Spleen (tissue), 11 donors: ENCODE results near the gene MYO15A. TPM values are rescaled to one million over a fixed set of nuclear protein-coding genes. Genes with fewer than 3 reads are reported as not detected.

Experiments
- DNase-seq: peaks from one replicate; pipeline ENCODE4 v3.0.0-alpha.2; 2020
- H3K27ac ChIP-seq, 8 donors: fragments of 200-600 bp; sonication (generic) in 7 of 8; 1 replicate in 4 of 8; 2 replicates in 4 of 8; pipeline versions ENCODE4 v1.5.0 to v1.8.0; 2016 to 2021; ENCODE audit warnings: inconsistent platforms in 4 of 8, mild to moderate bottlenecking in 4 of 8, moderate library complexity in 1 of 8
- H3K27me3 ChIP-seq, 7 donors: fragments of 200-600 bp; sonication (generic) in 6 of 7; replicated peaks in 1 of 7; 1 replicate in 4 of 7; 2 replicates in 3 of 7; pipeline versions ENCODE4 v1.5.0 to v1.8.0; 2016 to 2021; ENCODE audit warnings: inconsistent platforms in 3 of 7, mild to moderate bottlenecking in 1 of 7
- H3K36me3 ChIP-seq, 6 donors: fragments of 200-600 bp; sonication (generic) in 5 of 6; 1 replicate in 4 of 6; 2 replicates in 2 of 6; pipeline versions ENCODE4 v1.5.0 to v1.8.0; 2016 to 2021; ENCODE audit warnings: inconsistent platforms in 2 of 6
- H3K4me1 ChIP-seq, 6 donors: fragments of 200-600 bp; sonication (generic) in 5 of 6; 1 replicate in 3 of 6; 2 replicates in 3 of 6; pipeline versions ENCODE4 v1.5.0 to v1.8.0; 2016 to 2021; ENCODE audit warnings: inconsistent platforms in 3 of 6
- H3K4me3 ChIP-seq, 8 donors: fragments of 200-600 bp; sonication (generic) in 7 of 8; 1 replicate in 4 of 8; 2 replicates in 4 of 8; pipeline versions ENCODE4 v1.5.0 to v1.8.0; 2016 to 2021; ENCODE audit warnings: inconsistent platforms in 4 of 8, mild to moderate bottlenecking in 4 of 8, moderate library complexity in 2 of 8
- H3K9me3 ChIP-seq, 8 donors: fragments of 200-600 bp; sonication (generic) in 7 of 8; 1 replicate in 4 of 8; 2 replicates in 4 of 8; pipeline versions ENCODE4 v1.5.0 to v1.8.0; 2016 to 2021; ENCODE audit warnings: inconsistent platforms in 4 of 8
- POLR2A ChIP-seq, 3 donors: fragments of 450-650 bp; IDR thresholded peaks; one replicate each; pipeline ENCODE4 v1.5.1; 2017; ENCODE audit warnings: antibody characterized with exemption in 3 of 3, mild to moderate bottlenecking in 1 of 3
- POLR2AphosphoS5 ChIP-seq, 3 donors: sonication (generic); formaldehyde crosslinking; IDR thresholded peaks; one replicate each; pipeline ENCODE4 v1.5.1; 2017; ENCODE audit warnings: antibody characterized with exemption in 3 of 3
- WGBS, 5 donors: extraction: QIAGEN DNeasy Blood & Tissue Kit in 3 of 5; methylation state at CpG; one replicate each; pipeline versions ENCODE4 v1.1.5 to v1.1.7; 2013 to 2018; 5-methylcytosine and 5-hydroxymethylcytosine counted together
- intact Hi-C: fragments of 100-400 bp; cut with DNase I; formaldehyde crosslinking; loops from one replicate; pipeline ENCODE4 v1.15.0; 2023; ENCODE audit warnings: low total_unique reads
- polyA plus RNA-seq, 3 donors: library from polyadenylated mRNA; stranded (reverse); fragments of 200-250 nt; gene quantifications; one replicate each; pipeline ENCODE4 v1.2.1, GENCODE V29; 2013
- total RNA-seq, 7 donors: library from RNA; depleted of rRNA in 3 of 7; stranded (reverse); fragments of >200 nt in 3 of 7; fragmentation: NEBNext Ultra II Directional in 4 of 7; extraction: Animal tissue kit (Norgen Biotek cat#: 25700) in 4 of 7; gene quantifications; one replicate each; pipeline versions ENCODE4 v1.1.0 to v1.2.1, GENCODE V29; 2016 to 2021
- TF ChIP-seq, protein P1 (sequence below), 11 experiments: fragments of 200-600 bp in 7 of 11; fragments of 450-650 bp in 4 of 11; sonication (generic) in 4 of 11; IDR thresholded peaks in 8 of 11; conservative IDR thresholded peaks in 3 of 11; 1 replicate in 7 of 11; 2 replicates in 4 of 11; pipeline versions ENCODE4 v1.4.0 to v1.8.0; 2016 to 2021; ENCODE audit warnings: antibody characterized with exemption in 11 of 11, inconsistent platforms in 4 of 11, mild to moderate bottlenecking in 1 of 11
- donor health status: healthy with polysubstance abuse.
- donor health status: DM: no; HTN: no; CAD: no; lungs with moderate emphysema.
- donor health status: DM: no; HTN: no; CAD: no.
- donor health status: Bipolar disorder and iron deficiency.
- donor health status: healthy.
- donor health status: DM: no; HTN: no; CAD: no.
- donor health status: DM: yes; HTN: yes; CAD: no.

MYO15A gene
- total and polyA plus RNA-seq, 10 donors: 0.26 to 1.9 (median 0.84) TPM

DNA sequence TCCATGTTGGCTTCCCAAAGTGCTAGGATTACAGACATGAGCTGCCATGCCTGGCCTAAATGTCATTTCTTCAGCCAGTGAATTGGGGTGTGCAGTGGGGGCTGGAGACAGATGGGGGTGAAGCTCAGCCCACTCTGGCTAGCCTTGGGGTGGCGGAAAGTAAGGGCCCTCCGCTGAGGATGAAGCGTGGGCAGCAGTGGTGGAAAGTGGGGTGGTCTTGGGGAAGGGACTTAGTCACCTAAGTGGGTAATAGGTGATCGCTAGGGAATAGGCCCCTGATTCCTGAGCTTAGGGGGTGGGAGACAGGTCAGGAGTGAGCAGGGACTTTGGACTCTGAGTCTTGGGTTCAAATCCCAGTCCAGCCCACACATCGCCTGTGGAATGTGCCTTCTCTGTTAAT, 119.1 kb downstream of the MYO15A start:
- H3K27me3 ChIP-seq: no peaks in the 10 kb centered on the region
- WGBS, 5 donors: 94 to 100% (median 98%) methylated on average over 4 to 5 of the region's 5 CpGs
- no peak for DNase-seq
- no peak for TF ChIP-seq POLR2AphosphoS5 (IDR thresholded peaks at IDR 0.05)
- intact Hi-C loops: no loop called here
- peaks cover 0 to 9% (median under 1%) of the 10 kb centered on the region in 6 donors for H3K36me3 ChIP-seq
- no peaks in the 10 kb centered on the region for H3K9me3 ChIP-seq
- peaks cover 3 to 42% (median 20%) of the 10 kb centered on the region in 6 donors for H3K4me1 ChIP-seq
- H3K27ac ChIP-seq: no peak overlapping the region
- H3K4me3 ChIP-seq: no peak overlapping the region

DNA sequence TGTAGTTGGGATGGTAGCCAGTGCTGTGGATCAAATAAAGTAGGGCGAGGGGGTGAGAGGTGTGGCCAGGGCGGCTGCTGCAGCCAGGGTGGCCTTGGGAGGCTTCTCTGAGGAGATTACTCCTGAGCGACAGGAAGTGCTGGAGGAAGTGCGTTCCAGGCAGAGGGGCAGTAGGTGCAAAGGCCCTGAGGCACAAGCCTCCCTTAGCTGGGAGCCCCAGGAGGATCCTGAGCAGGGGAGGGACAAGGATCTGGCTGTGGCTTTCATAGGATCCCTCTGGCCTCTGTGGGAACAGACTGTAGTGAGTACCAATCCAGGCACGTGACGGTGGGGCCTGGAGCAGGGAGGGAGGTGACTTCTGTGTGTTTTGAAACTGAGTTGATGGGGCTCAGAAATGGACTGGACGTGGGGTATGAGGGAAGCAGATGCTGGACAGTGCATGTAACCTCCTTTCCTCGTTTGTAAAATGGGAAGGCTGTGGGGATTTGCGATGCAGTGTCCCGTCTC, 119.7 kb downstream of the MYO15A start:
- TF ChIP-seq POLR2AphosphoS5 (IDR thresholded peaks at IDR 0.05): no peak
- TF ChIP-seq, protein P1, sequence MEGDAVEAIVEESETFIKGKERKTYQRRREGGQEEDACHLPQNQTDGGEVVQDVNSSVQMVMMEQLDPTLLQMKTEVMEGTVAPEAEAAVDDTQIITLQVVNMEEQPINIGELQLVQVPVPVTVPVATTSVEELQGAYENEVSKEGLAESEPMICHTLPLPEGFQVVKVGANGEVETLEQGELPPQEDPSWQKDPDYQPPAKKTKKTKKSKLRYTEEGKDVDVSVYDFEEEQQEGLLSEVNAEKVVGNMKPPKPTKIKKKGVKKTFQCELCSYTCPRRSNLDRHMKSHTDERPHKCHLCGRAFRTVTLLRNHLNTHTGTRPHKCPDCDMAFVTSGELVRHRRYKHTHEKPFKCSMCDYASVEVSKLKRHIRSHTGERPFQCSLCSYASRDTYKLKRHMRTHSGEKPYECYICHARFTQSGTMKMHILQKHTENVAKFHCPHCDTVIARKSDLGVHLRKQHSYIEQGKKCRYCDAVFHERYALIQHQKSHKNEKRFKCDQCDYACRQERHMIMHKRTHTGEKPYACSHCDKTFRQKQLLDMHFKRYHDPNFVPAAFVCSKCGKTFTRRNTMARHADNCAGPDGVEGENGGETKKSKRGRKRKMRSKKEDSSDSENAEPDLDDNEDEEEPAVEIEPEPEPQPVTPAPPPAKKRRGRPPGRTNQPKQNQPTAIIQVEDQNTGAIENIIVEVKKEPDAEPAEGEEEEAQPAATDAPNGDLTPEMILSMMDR (IDR thresholded peaks at IDR 0.05 in 8 of 11, conservative IDR thresholded peaks at IDR 0.05 in 3 of 11): no peak
- TF ChIP-seq POLR2A (IDR thresholded peaks at IDR 0.05): no peak
- H3K36me3 ChIP-seq: peaks cover 0 to 15% (median 3%) of the 10 kb centered on the region in 6 donors
- 80 to 97% (median 90%) methylated on average over 10 of the region's 10 CpGs for WGBS, 5 donors
- no peaks in the 10 kb centered on the region for H3K27me3 ChIP-seq
- no peak overlapping the region for H3K27ac ChIP-seq
- intact Hi-C loops: no loop called here
- H3K4me1 ChIP-seq: peaks cover 3 to 42% (median 20%) of the 10 kb centered on the region in 6 donors
- no peaks in the 10 kb centered on the region for H3K9me3 ChIP-seq
- no peak for DNase-seq
- H3K4me3 ChIP-seq: no peak overlapping the region

DNA sequence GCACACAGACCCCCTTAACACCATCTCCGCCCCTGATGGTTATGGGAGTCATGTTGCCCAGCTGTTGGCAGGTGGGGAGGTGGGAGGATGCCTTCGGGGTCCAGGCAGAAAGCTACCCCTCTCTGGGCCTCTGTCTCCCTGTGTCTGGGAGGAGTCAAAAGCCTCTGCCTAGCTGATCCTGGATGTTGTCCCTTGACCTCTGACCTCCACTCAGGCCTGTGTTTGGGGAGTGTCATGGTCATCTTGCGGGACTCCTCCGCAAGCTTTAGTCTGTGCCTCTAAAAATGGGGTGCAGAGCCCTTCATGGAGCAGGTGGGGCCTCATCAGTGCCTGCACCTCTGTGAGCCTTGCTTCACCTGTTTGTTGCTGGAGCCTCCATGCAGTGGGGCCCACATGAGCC, 120.7 kb downstream of the MYO15A start:
- TF ChIP-seq POLR2AphosphoS5 (IDR thresholded peaks at IDR 0.05): no peak
- TF ChIP-seq, protein P1 (IDR thresholded peaks at IDR 0.05 in 8 of 11, conservative IDR thresholded peaks at IDR 0.05 in 3 of 11): no peak
- no peak for TF ChIP-seq POLR2A (IDR thresholded peaks at IDR 0.05)
- intact Hi-C loops: no loop called here
- 67 to 93% (median 83%) methylated on average over 2 to 4 of the region's 4 CpGs for WGBS, 5 donors
- H3K4me1 ChIP-seq: peaks cover 3 to 42% (median 20%) of the 10 kb centered on the region in 6 donors
- no peaks in the 10 kb centered on the region for H3K27me3 ChIP-seq
- peaks cover 0 to 26% (median 11%) of the 10 kb centered on the region in 6 donors for H3K36me3 ChIP-seq
- no peak overlapping the region for H3K27ac ChIP-seq
- H3K4me3 ChIP-seq: no peak overlapping the region
- H3K9me3 ChIP-seq: no peaks in the 10 kb centered on the region
- no peak for DNase-seq

Other genes with a start within 250 kb of the MYO15A start
- 10 to 100 TPM; 27.0 to 82.6 (median 56.5) TPM for gene TOM1L2, start 136.4 kb upstream of the MYO15A start, total RNA-seq
- gene TOM1L2, start 136.4 kb upstream of the MYO15A start, polyA plus RNA-seq: 10 to 100 TPM in 1 of 3 donors, 1 to 10 TPM in 2; 5.3 to 17.6 (median 7.7) TPM
- 1 to 10 TPM in 5 of 7 donors, under 1 TPM in 2; 0.37 to 7.3 (median 2.3) TPM for gene DRC3, start 135.9 kb upstream of the MYO15A start, total RNA-seq
- gene DRC3, start 135.9 kb upstream of the MYO15A start, polyA plus RNA-seq: 1 to 10 TPM in 2 of 3 donors, under 1 TPM in 1; 0.93 to 2.4 (median 2.3) TPM
- gene ATPAF2, start 69.6 kb upstream of the MYO15A start, total RNA-seq: 10 to 100 TPM; 25.2 to 57.1 (median 35.5) TPM
- gene ATPAF2, start 69.6 kb upstream of the MYO15A start, polyA plus RNA-seq: 10 to 100 TPM; 32.1 to 38.8 (median 38.8) TPM
- gene GID4, start 69.3 kb upstream of the MYO15A start, total RNA-seq: 10 to 100 TPM in 2 of 7 donors, 1 to 10 TPM in 5; 5.7 to 11.5 (median 9.4) TPM
- 1 to 10 TPM; 3.0 to 3.9 (median 3.7) TPM for gene GID4, start 69.3 kb upstream of the MYO15A start, polyA plus RNA-seq
- gene DRG2, start 20.8 kb upstream of the MYO15A start, total RNA-seq: 10 to 100 TPM; 38.1 to 50.7 (median 49.4) TPM
- 10 to 100 TPM; 39.3 to 69.1 (median 58.0) TPM for gene DRG2, start 20.8 kb upstream of the MYO15A start, polyA plus RNA-seq
- 100 to 1,000 TPM in 3 of 7 donors, 10 to 100 TPM in 4; 73.7 to 120 (median 94.9) TPM for gene ALKBH5, start 75.1 kb downstream of the MYO15A start, total RNA-seq
- 10 to 100 TPM; 27.1 to 51.5 (median 36.6) TPM for gene ALKBH5, start 75.1 kb downstream of the MYO15A start, polyA plus RNA-seq
- 10 to 100 TPM; 10.7 to 23.4 (median 18.4) TPM for gene LLGL1, start 116.9 kb downstream of the MYO15A start, total RNA-seq
- 10 to 100 TPM in 1 of 3 donors, 1 to 10 TPM in 2; 2.9 to 11.2 (median 3.4) TPM for gene LLGL1, start 116.9 kb downstream of the MYO15A start, polyA plus RNA-seq
- 100 to 1,000 TPM; 272 to 346 (median 287) TPM for gene FLII, start 150.0 kb downstream of the MYO15A start, total RNA-seq
- 100 to 1,000 TPM; 143 to 214 (median 211) TPM for gene FLII, start 150.0 kb downstream of the MYO15A start, polyA plus RNA-seq
- gene MIEF2, start 151.9 kb downstream of the MYO15A start, total RNA-seq: 10 to 100 TPM in 6 of 7 donors, 1 to 10 TPM in 1; 8.5 to 24.8 (median 13.5) TPM
- gene MIEF2, start 151.9 kb downstream of the MYO15A start, polyA plus RNA-seq: 1 to 10 TPM; 4.6 to 7.5 (median 4.8) TPM
- 10 to 100 TPM; 42.0 to 60.1 (median 48.2) TPM for gene TOP3A, start 206.2 kb downstream of the MYO15A start, total RNA-seq
- gene TOP3A, start 206.2 kb downstream of the MYO15A start, polyA plus RNA-seq: 10 to 100 TPM in 2 of 3 donors, 1 to 10 TPM in 1; 9.8 to 18.5 (median 12.7) TPM
- gene SMCR8, start 206.5 kb downstream of the MYO15A start, total RNA-seq: 10 to 100 TPM; 25.8 to 38.0 (median 32.3) TPM
- gene SMCR8, start 206.5 kb downstream of the MYO15A start, polyA plus RNA-seq: 1 to 10 TPM; 3.9 to 9.2 (median 4.0) TPM